GM12872 (cell line): ENCODE data around the gene CPXM2.

Experiments
- TF ChIP-seq, protein P1 (sequence below): IDR thresholded peaks from 3 replicates; pipeline ENCODE4 v1.5.1; 2011; ENCODE audit warnings: low read depth, mild to moderate bottlenecking, low read length, moderate library complexity; ENCODE audit not compliant: insufficient read depth

Gene CPXM2

DNA sequence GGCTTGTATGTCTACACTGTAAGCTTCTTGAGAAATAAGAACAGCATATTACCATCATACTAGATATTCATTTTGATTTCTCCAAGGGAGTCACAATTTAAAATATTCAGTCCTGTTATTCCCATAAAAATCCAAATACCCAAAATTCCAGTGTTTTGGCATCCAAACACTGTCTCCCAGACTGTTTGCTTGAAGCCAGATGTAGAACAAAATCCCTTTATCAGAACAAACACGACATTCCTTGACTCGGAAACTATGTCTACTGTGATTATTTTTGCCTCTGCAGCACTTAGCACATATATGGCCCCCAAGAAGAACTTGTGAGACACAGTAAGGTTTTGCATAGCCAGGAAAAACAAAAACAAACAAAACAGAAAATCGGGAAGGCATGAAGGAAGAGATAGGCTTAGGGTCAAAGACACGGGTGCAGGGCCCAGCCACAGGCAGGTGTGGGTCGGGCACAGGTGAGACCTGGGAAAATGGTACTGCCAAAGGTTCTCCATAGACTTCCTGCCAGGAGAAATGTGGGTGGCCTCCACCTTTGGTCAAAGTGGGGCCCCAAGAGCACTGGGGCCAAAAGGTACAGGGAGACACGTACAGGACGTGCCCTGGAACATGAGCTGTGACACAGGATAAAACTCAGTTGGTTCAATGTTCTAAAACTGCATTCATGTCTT is 36.5 kb downstream of the CPXM2 start:
- TF ChIP-seq, protein P1, sequence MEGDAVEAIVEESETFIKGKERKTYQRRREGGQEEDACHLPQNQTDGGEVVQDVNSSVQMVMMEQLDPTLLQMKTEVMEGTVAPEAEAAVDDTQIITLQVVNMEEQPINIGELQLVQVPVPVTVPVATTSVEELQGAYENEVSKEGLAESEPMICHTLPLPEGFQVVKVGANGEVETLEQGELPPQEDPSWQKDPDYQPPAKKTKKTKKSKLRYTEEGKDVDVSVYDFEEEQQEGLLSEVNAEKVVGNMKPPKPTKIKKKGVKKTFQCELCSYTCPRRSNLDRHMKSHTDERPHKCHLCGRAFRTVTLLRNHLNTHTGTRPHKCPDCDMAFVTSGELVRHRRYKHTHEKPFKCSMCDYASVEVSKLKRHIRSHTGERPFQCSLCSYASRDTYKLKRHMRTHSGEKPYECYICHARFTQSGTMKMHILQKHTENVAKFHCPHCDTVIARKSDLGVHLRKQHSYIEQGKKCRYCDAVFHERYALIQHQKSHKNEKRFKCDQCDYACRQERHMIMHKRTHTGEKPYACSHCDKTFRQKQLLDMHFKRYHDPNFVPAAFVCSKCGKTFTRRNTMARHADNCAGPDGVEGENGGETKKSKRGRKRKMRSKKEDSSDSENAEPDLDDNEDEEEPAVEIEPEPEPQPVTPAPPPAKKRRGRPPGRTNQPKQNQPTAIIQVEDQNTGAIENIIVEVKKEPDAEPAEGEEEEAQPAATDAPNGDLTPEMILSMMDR: no peak

DNA sequence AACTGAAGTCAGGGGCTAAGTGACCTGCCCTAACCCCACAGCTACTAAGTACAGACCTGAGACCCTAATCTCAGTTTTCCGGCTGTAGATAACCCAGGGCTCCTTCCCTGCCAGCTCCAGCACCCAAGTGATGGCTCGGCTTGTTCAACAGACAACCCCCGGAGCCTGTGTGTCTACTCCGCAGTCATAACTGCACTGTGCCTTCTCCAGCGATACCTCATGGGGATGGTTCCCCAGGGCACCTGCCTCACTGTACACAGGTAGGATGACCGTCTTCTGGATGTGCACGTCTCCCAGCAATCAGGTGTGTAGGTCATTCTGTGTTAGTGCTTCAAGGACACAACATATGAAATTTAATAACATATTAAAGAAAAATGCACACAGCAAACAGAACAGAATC is 37.1 kb downstream of the CPXM2 start:
- TF ChIP-seq, protein P1: no peak

DNA sequence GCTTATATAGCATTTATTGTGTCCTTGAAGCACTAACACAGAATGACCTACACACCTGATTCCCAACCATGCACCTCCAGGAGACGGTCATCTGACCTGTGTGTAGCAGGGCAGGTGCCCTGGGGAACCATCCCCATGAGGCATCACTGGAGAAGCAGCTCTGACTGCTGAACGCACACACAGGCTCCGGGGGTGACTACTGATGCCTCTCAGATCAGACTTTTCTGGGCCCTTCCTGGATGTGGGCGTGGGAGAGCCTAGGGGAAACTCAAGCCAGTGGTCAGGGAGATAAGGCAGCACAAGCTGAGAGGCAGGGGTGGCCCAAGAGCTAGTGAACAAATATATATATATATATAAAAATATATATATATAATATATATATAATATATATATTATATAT is 37.6 kb downstream of the CPXM2 start:
- TF ChIP-seq, protein P1: no peak

DNA sequence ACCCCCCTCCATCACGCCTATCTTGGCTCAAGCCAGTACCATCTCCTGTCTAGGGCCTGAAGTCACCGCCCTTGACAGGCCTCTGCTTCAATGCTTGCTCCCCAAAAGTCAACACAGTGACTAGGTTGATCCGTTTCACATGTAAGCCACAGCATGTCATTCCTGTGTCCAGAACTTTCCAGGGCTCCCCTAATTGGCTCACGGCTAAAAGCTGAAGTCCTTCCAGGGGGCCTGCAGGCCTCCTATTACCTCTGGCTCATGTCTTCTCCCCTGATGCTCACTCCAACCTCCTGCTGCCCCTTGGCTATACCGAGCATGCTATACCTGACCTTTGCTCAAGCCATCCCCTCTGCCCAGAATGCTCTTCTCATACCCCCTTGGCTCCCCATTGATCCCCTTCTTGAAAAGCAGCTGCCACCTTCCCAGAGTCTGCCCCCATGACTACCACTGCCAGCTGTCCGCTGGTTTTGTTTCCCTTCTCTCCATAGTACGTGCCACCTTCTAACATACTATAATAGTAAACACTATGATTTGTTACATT is 39.1 kb downstream of the CPXM2 start:
- TF ChIP-seq, protein P1: no peak

DNA sequence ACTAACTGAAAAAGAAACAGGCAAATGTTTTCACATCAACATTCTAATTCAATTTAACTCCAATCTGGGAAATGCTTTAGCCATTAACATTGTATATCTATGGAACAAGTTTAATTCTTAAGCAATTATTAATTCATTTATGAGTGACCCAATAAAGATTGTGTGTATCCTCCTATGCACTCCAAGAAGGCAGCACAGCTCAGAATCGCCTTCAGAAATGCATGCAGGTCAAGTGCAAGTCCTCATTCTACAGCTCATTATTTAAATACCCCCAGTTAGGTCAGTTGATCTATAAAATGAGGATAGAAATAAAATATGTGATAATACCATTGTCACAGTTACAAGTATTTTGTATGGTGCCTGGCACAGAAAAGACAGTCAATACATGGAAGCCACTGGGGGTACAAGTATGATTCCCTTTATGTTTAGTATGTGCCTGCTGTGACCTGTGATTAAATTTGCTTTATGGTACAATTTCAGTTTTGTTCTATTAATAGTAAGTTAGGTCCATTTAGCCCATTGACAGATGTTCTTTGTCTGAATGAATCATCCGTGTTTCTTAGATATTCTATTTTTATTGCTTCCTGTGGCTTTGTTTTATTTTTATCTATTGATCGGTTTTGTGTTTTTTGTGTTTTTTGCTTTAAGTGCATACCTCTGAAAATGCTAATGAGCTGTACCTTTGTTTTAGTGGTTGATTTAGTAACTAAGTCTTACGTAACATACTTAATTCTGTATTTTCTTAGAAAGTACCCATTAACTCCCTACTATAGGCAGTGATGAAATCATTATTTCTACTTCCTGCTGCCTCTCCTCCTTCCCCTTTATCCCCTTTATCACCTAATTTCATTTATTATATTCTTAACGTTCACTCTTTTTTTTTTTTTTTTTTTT is 42.8 kb downstream of the CPXM2 start:
- TF ChIP-seq, protein P1: no peak

DNA sequence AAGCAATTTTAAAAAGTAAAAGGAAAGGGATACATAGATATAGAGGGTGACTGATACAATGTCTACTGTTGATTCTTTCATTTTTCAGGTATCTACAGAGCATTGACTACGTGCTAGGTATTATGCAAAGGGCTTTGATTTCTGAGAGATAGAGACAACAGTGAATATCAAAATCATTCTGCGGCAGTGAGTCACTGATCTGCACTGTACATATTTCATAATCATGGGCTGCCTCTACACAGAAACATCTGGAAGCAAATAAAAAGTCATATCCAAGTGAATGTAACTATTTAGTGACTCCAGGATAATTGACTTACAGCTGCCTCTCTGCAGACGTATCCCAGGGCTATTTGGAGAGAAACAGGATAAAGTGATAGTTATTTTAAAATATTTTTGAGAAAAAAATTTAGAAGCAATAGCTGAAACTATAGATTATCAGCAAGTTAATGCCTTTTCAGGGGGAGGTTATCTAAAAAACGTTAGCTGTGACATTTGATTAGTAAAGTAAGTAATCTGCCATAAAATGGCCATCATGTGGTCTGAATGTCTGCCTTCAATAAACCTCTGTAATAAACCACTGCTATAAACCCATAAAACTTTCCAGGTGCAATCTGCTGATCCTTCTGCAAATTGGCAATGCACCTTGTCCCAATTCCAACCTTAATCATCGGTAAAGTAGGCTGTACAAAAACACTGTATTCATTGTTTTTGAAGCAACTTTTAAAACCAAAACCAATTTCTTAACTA is 43.7 kb downstream of the CPXM2 start:
- TF ChIP-seq, protein P1: no peak

DNA sequence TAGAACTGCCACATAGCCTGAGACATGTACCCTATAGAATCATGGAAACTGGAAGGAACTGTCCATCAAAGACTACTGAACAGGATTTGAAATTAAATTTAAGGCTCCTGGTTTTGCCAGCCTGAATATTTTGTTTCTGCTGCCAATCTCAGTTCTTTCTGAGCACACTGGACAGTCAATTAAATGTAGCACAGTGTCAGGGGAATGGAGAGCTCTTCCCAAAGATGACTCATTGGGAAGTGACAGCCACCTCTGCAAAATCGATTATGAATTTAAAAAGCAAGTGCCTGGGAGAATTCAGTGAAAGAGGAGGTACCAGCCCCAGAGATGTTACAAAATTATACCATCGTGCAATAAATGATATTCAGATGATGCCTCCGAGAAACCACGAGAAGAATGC is 47.8 kb downstream of the CPXM2 start:
- TF ChIP-seq, protein P1: no peak
